SK-N-SH treated with all-trans-retinoic acid at 6 μM for 48 hours (cell line): ENCODE measurements around the gene BBS5.

Experiments used
- ATAC-seq: fragments of 200-7000 bp; cut with Tn5 transposase; 3 replicates; pipeline ENCODE4 v1.9.1; 2020; ENCODE audit warnings: mild to moderate bottlenecking, moderate library complexity
- BACH2 ChIP-seq: fragments of 250-450 bp; sonication (Bioruptor Pico); IDR thresholded peaks from 2 replicates; pipeline ENCODE4 v1.9.0; 2021; ENCODE audit warnings: mild to moderate bottlenecking, borderline replicate concordance
- ESRRG ChIP-seq: fragments of 250-450 bp; sonication (Bioruptor Pico); IDR thresholded peaks from 2 replicates; pipeline ENCODE4 v1.6.1; 2021; ENCODE audit warnings: mild to moderate bottlenecking
- GLIS3 ChIP-seq: fragments of 250-450 bp; sonication (Bioruptor Pico); IDR thresholded peaks from 2 replicates; pipeline ENCODE4 v1.5.0; 2020; ENCODE audit warnings: mild to moderate bottlenecking, moderate library complexity
- ISL1 ChIP-seq: fragments of 250-450 bp; sonication (Bioruptor Pico); IDR thresholded peaks from 2 replicates; pipeline ENCODE4 v2.1.2; 2022; ENCODE audit warnings: mild to moderate bottlenecking, moderate library complexity
- OSR1 ChIP-seq: fragments of 250-450 bp; sonication (Bioruptor Pico); IDR thresholded peaks from 2 replicates; pipeline ENCODE4 v1.8.0; 2022; ENCODE audit warnings: moderate library complexity, mild to moderate bottlenecking, inconsistent platforms
- PPARA ChIP-seq: fragments of 250-450 bp; sonication (Bioruptor Pico); IDR thresholded peaks from 2 replicates; pipeline ENCODE4 v1.5.0; 2020; ENCODE audit warnings: mild to moderate bottlenecking, borderline replicate concordance
- RARB ChIP-seq: fragments of 250-450 bp; sonication (Bioruptor Pico); IDR thresholded peaks from 2 replicates; pipeline ENCODE4 v1.8.0; 2021; ENCODE audit warnings: mild to moderate bottlenecking, moderate library complexity
- SNAI2 ChIP-seq: fragments of 250-450 bp; sonication (Bioruptor Pico); IDR thresholded peaks from 2 replicates; pipeline ENCODE4 v1.5.0; 2020; ENCODE audit warnings: mild to moderate bottlenecking, moderate library complexity
- TCF4 ChIP-seq: fragments of 250-450 bp; sonication (Bioruptor Pico); IDR thresholded peaks from 2 replicates; pipeline ENCODE4 v1.8.0; 2021; ENCODE audit warnings: mild to moderate bottlenecking, moderate library complexity, borderline replicate concordance
- TOX ChIP-seq: fragments of 250-450 bp; sonication (Bioruptor Pico); IDR thresholded peaks from 2 replicates; pipeline ENCODE4 v1.8.0; 2021; ENCODE audit warnings: mild to moderate bottlenecking, moderate library complexity, borderline replicate concordance
- ZC3H10 ChIP-seq: fragments of 250-450 bp; sonication (Bioruptor Pico); IDR thresholded peaks from 2 replicates; pipeline ENCODE4 v1.5.1; 2021; ENCODE audit warnings: mild to moderate bottlenecking, moderate library complexity
- ZFP3 ChIP-seq: fragments of 250-450 bp; sonication (Bioruptor Pico); IDR thresholded peaks from 2 replicates; pipeline ENCODE4 v1.5.0; 2020; ENCODE audit warnings: mild to moderate bottlenecking, moderate library complexity
- ZFP30 ChIP-seq: fragments of 450-650 bp; formaldehyde crosslinking; IDR thresholded peaks from 2 replicates; pipeline ENCODE4 v1.5.0; 2022; ENCODE audit warnings: mild to moderate bottlenecking, moderate library complexity
- ZNF565 ChIP-seq: fragments of 450-650 bp; formaldehyde crosslinking; conservative IDR thresholded peaks from 2 replicates; pipeline ENCODE4 v1.5.0; 2020; ENCODE audit warnings: low read depth, mild to moderate bottlenecking, moderate library complexity
- ZNF70 ChIP-seq: fragments of 450-650 bp; formaldehyde crosslinking; IDR thresholded peaks from 2 replicates; pipeline ENCODE4 v1.5.0; 2020; ENCODE audit warnings: mild to moderate bottlenecking, moderate library complexity
- ZNF8 ChIP-seq: fragments of 450-650 bp; formaldehyde crosslinking; IDR thresholded peaks from 2 replicates; pipeline ENCODE4 v1.5.0; 2020; ENCODE audit warnings: mild to moderate bottlenecking, moderate library complexity
- TF ChIP-seq, protein P1 (sequence below): fragments of 250-450 bp; sonication (Bioruptor Pico); IDR thresholded peaks from 2 replicates; pipeline ENCODE4 v1.8.0; 2020; ENCODE audit warnings: mild to moderate bottlenecking, moderate library complexity, borderline replicate concordance
- TF ChIP-seq, protein P2 (sequence below): fragments of 250-450 bp; sonication (Bioruptor Pico); IDR thresholded peaks from 2 replicates; pipeline ENCODE4 v1.5.0; 2020; ENCODE audit warnings: mild to moderate bottlenecking, moderate library complexity
- TF ChIP-seq, protein P3 (sequence below): fragments of 250-450 bp; sonication (Bioruptor Pico); IDR thresholded peaks from 2 replicates; pipeline ENCODE4 v1.5.1; 2021; ENCODE audit warnings: mild to moderate bottlenecking, moderate library complexity
- TF ChIP-seq, protein P4 (sequence below): fragments of 250-450 bp; sonication (Bioruptor Pico); IDR thresholded peaks from 2 replicates; pipeline ENCODE4 v1.8.0; 2021; ENCODE audit warnings: low read depth, mild to moderate bottlenecking, moderate library complexity, borderline replicate concordance

BBS5 gene

DNA sequence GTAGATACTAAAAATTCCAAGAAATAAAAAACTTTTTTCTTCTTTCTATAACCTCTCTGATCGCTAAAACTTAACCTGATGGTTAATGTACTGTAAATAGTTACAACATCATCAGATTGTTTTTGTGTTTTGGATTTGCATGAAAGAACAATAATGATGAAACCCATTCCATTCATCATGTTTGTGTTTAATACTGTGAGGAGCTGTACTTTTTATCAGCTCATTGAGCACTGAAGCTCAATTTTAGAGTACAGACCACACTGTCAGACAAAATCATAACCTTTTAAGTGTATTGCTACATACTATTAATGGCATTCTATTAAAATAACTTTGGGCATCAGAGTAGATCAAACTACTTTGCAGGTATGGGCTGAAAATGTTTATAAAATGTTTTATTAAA, 14.8 kb upstream of the BBS5 start (continued):
- TF ChIP-seq ZNF70 (CRISPR knock-in tag) (no peak), TCF4 (CRISPR knock-in tag) (no peak), ZNF565 (CRISPR knock-in tag) (no peak), RARB (CRISPR knock-in tag) (no peak), PPARA (CRISPR knock-in tag) (no peak), ESRRG (CRISPR knock-in tag) (no peak), SNAI2 (CRISPR knock-in tag) (no peak), GLIS3 (CRISPR knock-in tag) (no peak), ISL1 (CRISPR knock-in tag) (no peak)
- TF ChIP-seq, protein P1, sequence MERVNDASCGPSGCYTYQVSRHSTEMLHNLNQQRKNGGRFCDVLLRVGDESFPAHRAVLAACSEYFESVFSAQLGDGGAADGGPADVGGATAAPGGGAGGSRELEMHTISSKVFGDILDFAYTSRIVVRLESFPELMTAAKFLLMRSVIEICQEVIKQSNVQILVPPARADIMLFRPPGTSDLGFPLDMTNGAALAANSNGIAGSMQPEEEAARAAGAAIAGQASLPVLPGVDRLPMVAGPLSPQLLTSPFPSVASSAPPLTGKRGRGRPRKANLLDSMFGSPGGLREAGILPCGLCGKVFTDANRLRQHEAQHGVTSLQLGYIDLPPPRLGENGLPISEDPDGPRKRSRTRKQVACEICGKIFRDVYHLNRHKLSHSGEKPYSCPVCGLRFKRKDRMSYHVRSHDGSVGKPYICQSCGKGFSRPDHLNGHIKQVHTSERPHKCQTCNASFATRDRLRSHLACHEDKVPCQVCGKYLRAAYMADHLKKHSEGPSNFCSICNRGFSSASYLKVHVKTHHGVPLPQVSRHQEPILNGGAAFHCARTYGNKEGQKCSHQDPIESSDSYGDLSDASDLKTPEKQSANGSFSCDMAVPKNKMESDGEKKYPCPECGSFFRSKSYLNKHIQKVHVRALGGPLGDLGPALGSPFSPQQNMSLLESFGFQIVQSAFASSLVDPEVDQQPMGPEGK = no peak
- TF ChIP-seq, protein P2, sequence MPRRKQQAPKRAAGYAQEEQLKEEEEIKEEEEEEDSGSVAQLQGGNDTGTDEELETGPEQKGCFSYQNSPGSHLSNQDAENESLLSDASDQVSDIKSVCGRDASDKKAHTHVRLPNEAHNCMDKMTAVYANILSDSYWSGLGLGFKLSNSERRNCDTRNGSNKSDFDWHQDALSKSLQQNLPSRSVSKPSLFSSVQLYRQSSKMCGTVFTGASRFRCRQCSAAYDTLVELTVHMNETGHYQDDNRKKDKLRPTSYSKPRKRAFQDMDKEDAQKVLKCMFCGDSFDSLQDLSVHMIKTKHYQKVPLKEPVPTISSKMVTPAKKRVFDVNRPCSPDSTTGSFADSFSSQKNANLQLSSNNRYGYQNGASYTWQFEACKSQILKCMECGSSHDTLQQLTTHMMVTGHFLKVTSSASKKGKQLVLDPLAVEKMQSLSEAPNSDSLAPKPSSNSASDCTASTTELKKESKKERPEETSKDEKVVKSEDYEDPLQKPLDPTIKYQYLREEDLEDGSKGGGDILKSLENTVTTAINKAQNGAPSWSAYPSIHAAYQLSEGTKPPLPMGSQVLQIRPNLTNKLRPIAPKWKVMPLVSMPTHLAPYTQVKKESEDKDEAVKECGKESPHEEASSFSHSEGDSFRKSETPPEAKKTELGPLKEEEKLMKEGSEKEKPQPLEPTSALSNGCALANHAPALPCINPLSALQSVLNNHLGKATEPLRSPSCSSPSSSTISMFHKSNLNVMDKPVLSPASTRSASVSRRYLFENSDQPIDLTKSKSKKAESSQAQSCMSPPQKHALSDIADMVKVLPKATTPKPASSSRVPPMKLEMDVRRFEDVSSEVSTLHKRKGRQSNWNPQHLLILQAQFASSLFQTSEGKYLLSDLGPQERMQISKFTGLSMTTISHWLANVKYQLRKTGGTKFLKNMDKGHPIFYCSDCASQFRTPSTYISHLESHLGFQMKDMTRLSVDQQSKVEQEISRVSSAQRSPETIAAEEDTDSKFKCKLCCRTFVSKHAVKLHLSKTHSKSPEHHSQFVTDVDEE (CRISPR knock-in tag) = no peak
- TF ChIP-seq, all 23 proteins: peak for 0

DNA sequence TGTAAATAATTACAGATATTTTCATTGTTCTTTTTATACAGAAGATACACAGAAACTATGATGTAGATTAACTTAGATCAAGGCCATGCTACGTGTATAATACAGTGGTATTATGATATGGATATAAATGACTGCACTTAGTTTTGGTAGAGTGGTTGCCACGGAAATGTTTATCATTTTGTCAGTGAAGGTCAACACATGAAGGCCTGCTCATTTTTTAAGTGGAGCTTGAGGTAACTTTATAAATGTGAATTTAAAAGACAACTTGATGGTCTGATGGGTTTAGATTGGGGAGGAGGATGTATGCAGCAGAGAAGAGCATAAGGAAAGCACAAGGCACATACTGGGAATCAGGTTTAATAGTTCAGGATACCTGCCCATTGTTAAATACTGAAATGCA, 14.4 kb upstream of the BBS5 start:
- ATAC-seq = no peak
- TF ChIP-seq TCF4 (CRISPR knock-in tag) = no peak
- no peak for TF ChIP-seq GLIS3 (CRISPR knock-in tag)
- TF ChIP-seq, protein P3, sequence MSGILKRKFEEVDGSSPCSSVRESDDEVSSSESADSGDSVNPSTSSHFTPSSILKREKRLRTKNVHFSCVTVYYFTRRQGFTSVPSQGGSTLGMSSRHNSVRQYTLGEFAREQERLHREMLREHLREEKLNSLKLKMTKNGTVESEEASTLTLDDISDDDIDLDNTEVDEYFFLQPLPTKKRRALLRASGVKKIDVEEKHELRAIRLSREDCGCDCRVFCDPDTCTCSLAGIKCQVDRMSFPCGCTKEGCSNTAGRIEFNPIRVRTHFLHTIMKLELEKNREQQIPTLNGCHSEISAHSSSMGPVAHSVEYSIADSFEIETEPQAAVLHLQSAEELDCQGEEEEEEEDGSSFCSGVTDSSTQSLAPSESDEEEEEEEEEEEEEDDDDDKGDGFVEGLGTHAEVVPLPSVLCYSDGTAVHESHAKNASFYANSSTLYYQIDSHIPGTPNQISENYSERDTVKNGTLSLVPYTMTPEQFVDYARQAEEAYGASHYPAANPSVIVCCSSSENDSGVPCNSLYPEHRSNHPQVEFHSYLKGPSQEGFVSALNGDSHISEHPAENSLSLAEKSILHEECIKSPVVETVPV (CRISPR knock-in tag) = no peak
- no peak for TF ChIP-seq ESRRG (CRISPR knock-in tag)
- TF ChIP-seq BACH2 (CRISPR knock-in tag) = no peak
- no peak for TF ChIP-seq SNAI2 (CRISPR knock-in tag)

DNA sequence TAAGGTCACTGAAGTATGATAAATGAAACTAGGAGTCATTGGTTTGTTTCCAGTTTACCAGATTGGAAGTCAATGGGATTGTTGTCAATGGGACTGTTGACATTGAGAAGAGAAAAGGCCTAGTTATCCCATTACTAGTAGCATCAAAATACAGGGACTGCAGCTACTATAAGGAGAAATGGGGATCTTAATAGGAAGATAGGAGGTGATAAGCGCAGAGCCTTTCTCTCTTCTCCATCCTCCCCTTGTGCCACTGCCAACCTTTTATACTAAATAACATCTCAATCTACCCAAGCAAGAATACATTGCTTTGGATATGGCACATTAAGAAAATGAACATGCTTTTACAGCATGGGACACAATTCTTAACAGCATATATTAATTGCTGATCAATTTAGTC, 10.5 kb upstream of the BBS5 start:
- ATAC-seq = no peak
- TF ChIP-seq TOX (CRISPR knock-in tag) (no peak), SNAI2 (CRISPR knock-in tag) (no peak), ZNF70 (CRISPR knock-in tag) (no peak), ZFP3 (no peak), ZNF8 (CRISPR knock-in tag) (no peak)
- TF ChIP-seq, protein P4, sequence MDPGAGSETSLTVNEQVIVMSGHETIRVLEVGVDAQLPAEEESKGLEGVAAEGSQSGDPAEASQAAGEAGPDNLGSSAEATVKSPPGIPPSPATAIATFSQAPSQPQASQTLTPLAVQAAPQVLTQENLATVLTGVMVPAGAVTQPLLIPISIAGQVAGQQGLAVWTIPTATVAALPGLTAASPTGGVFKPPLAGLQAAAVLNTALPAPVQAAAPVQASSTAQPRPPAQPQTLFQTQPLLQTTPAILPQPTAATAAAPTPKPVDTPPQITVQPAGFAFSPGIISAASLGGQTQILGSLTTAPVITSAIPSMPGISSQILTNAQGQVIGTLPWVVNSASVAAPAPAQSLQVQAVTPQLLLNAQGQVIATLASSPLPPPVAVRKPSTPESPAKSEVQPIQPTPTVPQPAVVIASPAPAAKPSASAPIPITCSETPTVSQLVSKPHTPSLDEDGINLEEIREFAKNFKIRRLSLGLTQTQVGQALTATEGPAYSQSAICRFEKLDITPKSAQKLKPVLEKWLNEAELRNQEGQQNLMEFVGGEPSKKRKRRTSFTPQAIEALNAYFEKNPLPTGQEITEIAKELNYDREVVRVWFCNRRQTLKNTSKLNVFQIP (CRISPR knock-in tag) = no peak

DNA sequence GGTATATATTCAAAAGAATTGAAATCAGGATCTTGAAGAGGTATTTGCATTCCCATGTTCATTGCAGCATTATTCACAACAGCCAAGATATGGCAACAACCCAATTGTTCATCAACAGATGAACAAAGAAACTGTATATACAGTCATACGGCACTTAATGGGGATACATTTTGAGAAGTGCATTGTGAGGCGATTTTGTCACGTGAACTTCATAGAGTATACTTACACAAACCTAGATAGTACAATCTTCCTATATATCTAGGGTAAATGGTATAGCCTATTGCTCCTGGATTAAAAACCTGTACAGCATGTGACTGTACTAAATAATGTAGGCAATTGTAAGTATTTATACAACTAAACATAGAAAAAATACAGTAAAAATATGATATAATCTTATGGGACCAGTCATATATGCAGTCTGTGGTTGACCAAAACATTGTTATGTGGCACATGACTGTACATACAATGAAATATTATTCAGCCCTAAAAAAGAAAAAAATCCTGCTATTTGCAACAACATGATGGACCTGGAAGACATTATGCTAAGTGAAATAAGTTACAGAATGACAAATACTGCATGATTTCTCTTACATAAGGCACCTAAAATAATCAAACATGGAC, 9.2 kb upstream of the BBS5 start:
- no peak for TF ChIP-seq GLIS3 (CRISPR knock-in tag)
- TF ChIP-seq OSR1 (CRISPR knock-in tag) = no peak
- TF ChIP-seq ZFP3 = no peak
- no peak for TF ChIP-seq ZFP30 (CRISPR knock-in tag)
- no peak for TF ChIP-seq ZNF70 (CRISPR knock-in tag)
- TF ChIP-seq ZNF565 (CRISPR knock-in tag) = no peak
- no peak for TF ChIP-seq ZC3H10 (CRISPR knock-in tag)
- TF ChIP-seq, protein P3 (CRISPR knock-in tag) = no peak
- no peak for ATAC-seq
